ENCODE measurements around the gene TAX1BP1. TPM values are rescaled to one million over a fixed set of nuclear protein-coding genes. Genes with fewer than 3 reads are reported as not detected.
"Not testable (repeated sequence)": the region's sequence is repeated elsewhere in the genome, so short reads cannot be mapped to it uniquely, and the experiment has no call there.

The TAX1BP1 gene
- total and polyA plus RNA-seq, 9 donors, result 69.3 to 106 (median 83.7) TPM

- no peak overlapping the region for H3K4me3 ChIP-seq
- H3K27ac ChIP-seq, result no peak overlapping the region
- peaks cover 4% of the 10 kb centered on the region for H3K4me1 ChIP-seq (ENCODE audit: insufficient read depth)
- no peaks in the 10 kb centered on the region for H3K27me3 ChIP-seq
- no peak for TF ChIP-seq POLR2A (IDR thresholded peaks at IDR 0.05)
- TF ChIP-seq EP300 (IDR thresholded peaks at IDR 0.05), result no peak
- no peak for TF ChIP-seq CTCF (IDR thresholded peaks at IDR 0.05)
- intact Hi-C loops (cut with DNase I), result no loop called here
- peak in 1 of 5 donors; percentile 23 for DNase-seq
- H3K36me3 ChIP-seq, result no peaks in the 10 kb centered on the region
- 23 to 57% (median 30%) methylated on average over 9 of the region's 9 CpGs for WGBS, 3 donors
- H3K9me3 ChIP-seq, result no peaks in the 10 kb centered on the region
Measured at GRCh38 chr7:27842851-27843250, 102.9 kb downstream of the TAX1BP1 start.

- no peaks in the 10 kb centered on the region for H3K9me3 ChIP-seq
- intact Hi-C loops (cut with DNase I), result no loop called here
- H3K4me1 ChIP-seq (ENCODE audit: insufficient read depth), result peaks cover 4% of the 10 kb centered on the region
- TF ChIP-seq CTCF (IDR thresholded peaks at IDR 0.05), result no peak
- TF ChIP-seq EP300 (IDR thresholded peaks at IDR 0.05), result no peak
- TF ChIP-seq POLR2A (IDR thresholded peaks at IDR 0.05), result no peak
- no peak for DNase-seq
- no peak overlapping the region for H3K27ac ChIP-seq
- WGBS, 3 donors, result 93 to 96% (median 96%) methylated on average over 15 of the region's 15 CpGs
- H3K27me3 ChIP-seq, result no peaks in the 10 kb centered on the region
- H3K4me3 ChIP-seq, result no peak overlapping the region
- H3K36me3 ChIP-seq, result no peaks in the 10 kb centered on the region
Measured at GRCh38 chr7:27843584-27844305, 103.8 kb downstream of the TAX1BP1 start.

GRCh38 chr7:27846388-27846787 is 106.4 kb downstream of the TAX1BP1 start:
- no peaks in the 10 kb centered on the region for H3K36me3 ChIP-seq
- no peak overlapping the region for H3K4me3 ChIP-seq
- intact Hi-C loops (cut with DNase I), result no loop called here
- H3K27me3 ChIP-seq, result no peaks in the 10 kb centered on the region
- H3K9me3 ChIP-seq, result no peaks in the 10 kb centered on the region
- DNase-seq, result no peak
- TF ChIP-seq POLR2A (IDR thresholded peaks at IDR 0.05) (no peak), EP300 (IDR thresholded peaks at IDR 0.05) (no peak), CTCF (IDR thresholded peaks at IDR 0.05) (no peak)
- 93 to 100% (median 97%) methylated on average over 3 of the region's 3 CpGs for WGBS, 3 donors
- H3K27ac ChIP-seq, result no peak overlapping the region
- peaks cover 4% of the 10 kb centered on the region for H3K4me1 ChIP-seq (ENCODE audit: insufficient read depth)

- Histone ChIP-seq H3K36me3 (no peaks in the 10 kb centered on the region), H3K27ac (no peak overlapping the region), H3K4me3 (no peak overlapping the region), H3K9me3 (no peaks in the 10 kb centered on the region), H3K27me3 (no peaks in the 10 kb centered on the region), H3K4me1 (ENCODE audit: insufficient read depth) (no peaks in the 10 kb centered on the region)
- 92 to 95% (median 95%) methylated on average over 5 of the region's 5 CpGs for WGBS, 3 donors
- TF ChIP-seq POLR2A (IDR thresholded peaks at IDR 0.05) (no peak), CTCF (IDR thresholded peaks at IDR 0.05) (no peak), EP300 (IDR thresholded peaks at IDR 0.05) (no peak)
- no peak for DNase-seq
- intact Hi-C loops (cut with DNase I), result no loop called here
Measured at GRCh38 chr7:27850531-27850930, 110.6 kb downstream of the TAX1BP1 start.

GRCh38 chr7:27856703-27857485 is 116.9 kb downstream of the TAX1BP1 start:
- H3K27me3 ChIP-seq; H3K27ac ChIP-seq; intact Hi-C loops (cut with DNase I); DNase-seq; H3K9me3 ChIP-seq; H3K4me1 ChIP-seq (ENCODE audit: insufficient read depth); H3K36me3 ChIP-seq; H3K4me3 ChIP-seq: not testable (repeated sequence)
- WGBS, 3 donors, result 95 to 98% (median 96%) methylated on average over 17 to 28 of the region's 28 CpGs
